Globus pallidus (tissue), 1 donor: ENCODE measurements around the gene ZCCHC14.

Experiments used
- DNase-seq: peaks from one replicate; pipeline ENCODE4 v3.0.0-alpha.2; 2015; ENCODE audit warnings: low spot score

Gene ZCCHC14

GRCh38 chr16:87361916-87362619, 130.8 kb downstream of the ZCCHC14 start:
- no peak for DNase-seq

- DNase-seq = no peak
Observed at GRCh38 chr16:87360862-87361610, 131.8 kb downstream of the ZCCHC14 start.

GRCh38 chr16:87359121-87359520, 133.7 kb downstream of the ZCCHC14 start:
- no peak for DNase-seq

- no peak for DNase-seq
Observed at GRCh38 chr16:87358696-87359095, 134.1 kb downstream of the ZCCHC14 start.

GRCh38 chr16:87358250-87358649, 134.6 kb downstream of the ZCCHC14 start:
- DNase-seq = no peak

GRCh38 chr16:87356491-87356853, 136.4 kb downstream of the ZCCHC14 start:
- no peak for DNase-seq
